Activated T-cell treated with anti-CD3 and anti-CD28 coated beads, Interleukin-2, amount 50 U/mL, for 72 hours (primary cell): ENCODE data around the gene KCNIP4. TPM values are rescaled to one million over a fixed set of nuclear protein-coding genes. Genes with fewer than 3 reads are reported as not detected.

ENCODE experiments used
- ATAC-seq, 2 donors: fragments of 150-1000 bp; cut with Tn5 transposase; replicated peaks in 1 of 2; 2 replicates each; pipeline ENCODE4 v1.10.0; 2021; ENCODE audit warnings: moderate library complexity in 2 of 2, mild to moderate bottlenecking in 1 of 2
- DNase-seq, 2 donors: peaks; one replicate each; pipeline ENCODE4 v3.0.0; 2021 to 2022; ENCODE audit warnings: mixed read lengths in 1 of 2
- H3K27ac Mint-ChIP-seq: one replicate; pipeline ENCODE4 v1.8.0; 2022; ENCODE audit warnings: mild to moderate bottlenecking, moderate library complexity, mixed read lengths
- H3K27me3 Mint-ChIP-seq: one replicate; pipeline ENCODE4 v1.8.0; 2022; ENCODE audit warnings: low read depth, mixed read lengths
- H3K36me3 Mint-ChIP-seq, 2 donors: one replicate each; pipeline ENCODE4 v1.8.0; 2022; ENCODE audit warnings: mixed read lengths in 2 of 2, mild to moderate bottlenecking in 1 of 2; ENCODE audit not compliant: insufficient read depth in 2 of 2
- H3K4me1 Mint-ChIP-seq: one replicate; pipeline ENCODE4 v1.8.0; 2022; ENCODE audit warnings: low read depth, mixed read lengths
- H3K4me3 Mint-ChIP-seq, 2 donors: one replicate each; pipeline ENCODE4 v1.8.0; 2022; ENCODE audit warnings: mild to moderate bottlenecking in 2 of 2, mixed read lengths in 2 of 2, moderate library complexity in 2 of 2
- H3K9me3 Mint-ChIP-seq, 2 donors: one replicate each; pipeline ENCODE4 v1.8.0; 2022; ENCODE audit warnings: mixed read lengths in 2 of 2
- total RNA-seq, 2 donors: library from RNA; stranded (reverse); gene quantifications; one replicate each; pipeline ENCODE4 v1.2.3, GENCODE V29; 2022

KCNIP4 gene
- total RNA-seq, 2 donors from 2014 or later = not detected

DNA sequence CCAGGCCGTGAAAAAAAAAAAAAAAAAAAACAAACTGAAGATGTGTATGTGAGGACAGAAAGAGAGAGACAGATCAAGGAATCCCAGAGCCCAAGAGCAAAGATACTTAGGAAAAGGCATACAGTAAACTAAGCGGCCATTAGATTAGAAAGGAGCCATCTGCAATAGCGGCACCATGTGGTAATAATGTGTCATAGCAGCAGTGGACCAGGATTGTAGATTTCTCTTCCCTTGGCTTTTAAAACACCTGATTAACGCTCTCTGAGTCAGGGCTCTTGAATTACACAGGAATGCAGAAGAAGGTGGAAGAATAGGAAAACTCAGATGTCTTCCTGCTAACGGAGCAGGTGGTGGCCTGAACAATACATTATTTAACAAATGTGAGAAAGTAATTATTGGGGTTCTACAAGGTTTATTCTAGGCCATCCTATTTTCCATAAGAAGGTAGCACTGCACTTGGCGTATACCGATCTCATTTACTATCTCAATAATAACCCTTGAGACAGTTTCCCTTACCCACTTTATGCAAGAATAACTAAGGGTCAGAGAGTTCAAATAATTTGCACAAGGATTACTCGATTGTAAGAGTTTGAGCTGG lies 182.7 kb downstream of the KCNIP4 start:
- DNase-seq = peak; percentile 9 to 13
- Mint-ChIP-seq H3K27ac (no peak overlapping the region), H3K9me3 (no peaks in the 10 kb centered on the region), H3K27me3 (peaks cover 22% of the 10 kb centered on the region), H3K4me1 (no peaks in the 10 kb centered on the region), H3K4me3 (no peak overlapping the region), H3K36me3 (no peaks in the 10 kb centered on the region)
- ATAC-seq = peak in 1 of 2 donors; percentile 47

- ATAC-seq (no peak), DNase-seq (no peak)
- Mint-ChIP-seq H3K36me3 (no peaks in the 10 kb centered on the region), H3K4me1 (no peaks in the 10 kb centered on the region), H3K9me3 (no peaks in the 10 kb centered on the region), H3K4me3 (no peak overlapping the region), H3K27me3 (peaks cover 22% of the 10 kb centered on the region), H3K27ac (no peak overlapping the region)
Observed at GRCh38 chr4:21763855-21764254, 184.7 kb downstream of the KCNIP4 start.

- H3K36me3 Mint-ChIP-seq = no peaks in the 10 kb centered on the region
- no peaks in the 10 kb centered on the region for H3K9me3 Mint-ChIP-seq
- no peak overlapping the region for H3K27ac Mint-ChIP-seq
- H3K4me3 Mint-ChIP-seq = no peak overlapping the region
- no peaks in the 10 kb centered on the region for H3K4me1 Mint-ChIP-seq
- no peaks in the 10 kb centered on the region for H3K27me3 Mint-ChIP-seq
- ATAC-seq (no peak), DNase-seq (no peak)
Observed at GRCh38 chr4:21757248-21757647, 191.3 kb downstream of the KCNIP4 start.

GRCh38 chr4:21753084-21753760 lies 195.3 kb downstream of the KCNIP4 start:
- Mint-ChIP-seq H3K27me3 (no peaks in the 10 kb centered on the region), H3K9me3 (no peaks in the 10 kb centered on the region), H3K27ac (no peak overlapping the region), H3K4me1 (no peaks in the 10 kb centered on the region), H3K36me3 (no peaks in the 10 kb centered on the region), H3K4me3 (no peak overlapping the region)
- no peak for ATAC-seq
- no peak for DNase-seq

GRCh38 chr4:21752616-21753015 lies 196.0 kb downstream of the KCNIP4 start:
- Mint-ChIP-seq H3K4me3 (no peak overlapping the region), H3K27me3 (no peaks in the 10 kb centered on the region), H3K4me1 (no peaks in the 10 kb centered on the region), H3K27ac (no peak overlapping the region), H3K36me3 (no peaks in the 10 kb centered on the region), H3K9me3 (no peaks in the 10 kb centered on the region)
- DNase-seq (no peak), ATAC-seq (no peak)

DNA sequence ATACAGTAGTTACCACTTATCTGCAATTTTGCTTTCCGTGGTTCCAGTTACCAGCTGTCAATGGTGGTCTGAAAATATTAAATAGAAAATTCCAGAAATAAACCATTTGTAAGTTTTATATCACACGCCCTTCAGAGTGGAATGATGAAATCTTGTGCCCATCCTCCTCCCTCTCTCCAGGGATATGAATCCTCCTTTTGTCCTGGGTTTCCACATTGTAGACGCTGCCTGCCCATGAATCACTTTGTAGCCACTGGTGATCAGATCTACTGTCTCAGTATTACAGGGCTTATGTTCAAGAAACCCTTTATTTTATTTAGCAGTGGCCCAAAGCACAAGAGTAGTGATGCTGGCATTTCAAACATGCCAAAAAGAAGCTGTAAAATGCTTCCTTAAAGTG lies 198.6 kb downstream of the KCNIP4 start:
- H3K27ac Mint-ChIP-seq = no peak overlapping the region
- no peak for DNase-seq
- no peak for ATAC-seq
- H3K27me3 Mint-ChIP-seq = no peaks in the 10 kb centered on the region
- no peaks in the 10 kb centered on the region for H3K36me3 Mint-ChIP-seq
- no peak overlapping the region for H3K4me3 Mint-ChIP-seq
- no peaks in the 10 kb centered on the region for H3K4me1 Mint-ChIP-seq
- H3K9me3 Mint-ChIP-seq = peaks cover 0 to 2% of the 10 kb centered on the region in 2 donors

GRCh38 chr4:21749412-21749811 lies 199.2 kb downstream of the KCNIP4 start:
- Mint-ChIP-seq H3K36me3 (no peaks in the 10 kb centered on the region), H3K27me3 (no peaks in the 10 kb centered on the region), H3K4me3 (no peak overlapping the region), H3K27ac (no peak overlapping the region), H3K9me3 (peaks cover 0 to 2% of the 10 kb centered on the region in 2 donors), H3K4me1 (no peaks in the 10 kb centered on the region)
- DNase-seq = no peak
- ATAC-seq = no peak

DNA sequence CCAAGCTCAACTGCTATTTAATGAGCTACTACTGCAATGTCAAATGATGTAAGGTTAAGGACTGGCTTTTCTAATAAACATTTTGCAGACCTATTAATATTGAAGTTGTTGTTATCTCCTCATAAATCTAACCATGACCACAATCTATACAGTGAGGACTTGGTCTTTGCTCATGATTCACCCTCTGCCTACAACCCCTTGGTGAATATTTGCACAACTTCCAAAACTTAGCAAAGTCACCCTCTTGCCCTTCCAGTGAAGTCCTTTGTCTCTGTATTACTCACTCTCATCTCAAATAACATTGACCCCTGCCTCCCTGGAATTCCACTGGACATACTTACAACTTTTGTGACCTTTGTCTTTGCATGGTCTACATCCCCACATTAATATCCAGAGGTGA lies 204.5 kb downstream of the KCNIP4 start:
- Mint-ChIP-seq H3K27me3 (no peaks in the 10 kb centered on the region), H3K4me1 (no peaks in the 10 kb centered on the region), H3K4me3 (no peak overlapping the region), H3K9me3 (peaks cover 0 to 2% of the 10 kb centered on the region in 2 donors), H3K27ac (no peak overlapping the region), H3K36me3 (no peaks in the 10 kb centered on the region)
- no peak for DNase-seq
- ATAC-seq = no peak

DNA sequence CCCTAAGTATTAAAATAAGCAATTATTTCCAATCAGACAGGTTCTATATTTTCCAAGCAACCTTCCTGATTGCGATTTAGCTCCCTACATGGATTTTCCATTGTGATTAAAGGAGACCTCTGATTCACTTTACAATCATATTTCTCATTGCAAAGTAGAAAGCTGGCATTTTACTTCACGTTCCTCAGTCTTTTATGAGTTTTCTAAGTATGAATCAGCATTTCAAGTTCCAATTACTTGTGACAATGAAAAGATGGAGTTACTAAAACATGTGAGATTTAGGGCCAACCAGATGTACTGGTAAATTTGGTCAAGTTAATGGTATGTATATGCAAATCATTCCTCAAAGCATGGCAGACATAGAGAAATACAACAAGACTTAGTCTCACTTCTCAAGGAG lies 206.2 kb downstream of the KCNIP4 start:
- H3K4me1 Mint-ChIP-seq = no peaks in the 10 kb centered on the region
- no peaks in the 10 kb centered on the region for H3K36me3 Mint-ChIP-seq
- ATAC-seq = no peak
- H3K4me3 Mint-ChIP-seq = no peak overlapping the region
- no peak for DNase-seq
- peaks cover 6% of the 10 kb centered on the region for H3K27me3 Mint-ChIP-seq
- peaks cover 0 to 2% of the 10 kb centered on the region in 2 donors for H3K9me3 Mint-ChIP-seq
- no peak overlapping the region for H3K27ac Mint-ChIP-seq

DNA sequence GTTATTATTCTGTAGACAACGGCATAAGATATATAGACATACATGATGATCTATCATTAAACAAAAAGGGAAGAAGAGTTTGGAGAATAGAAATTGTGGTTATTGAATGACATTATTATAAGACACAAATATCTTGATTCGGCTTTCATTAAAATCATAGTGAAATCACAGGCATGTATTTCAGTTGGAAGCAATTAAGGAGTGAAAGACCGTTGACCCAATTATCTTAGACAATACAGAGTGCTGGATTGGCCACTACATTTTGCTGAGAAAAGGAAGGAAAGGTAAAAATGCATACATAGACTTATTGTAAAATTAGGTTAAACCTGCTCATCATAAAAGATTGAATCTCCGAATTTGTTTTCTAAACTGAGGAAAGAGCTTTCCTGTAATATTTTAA lies 209.8 kb downstream of the KCNIP4 start:
- no peaks in the 10 kb centered on the region for H3K9me3 Mint-ChIP-seq
- peaks cover 6% of the 10 kb centered on the region for H3K27me3 Mint-ChIP-seq
- DNase-seq (no peak), ATAC-seq (no peak)
- H3K4me1 Mint-ChIP-seq = no peaks in the 10 kb centered on the region
- H3K36me3 Mint-ChIP-seq = no peaks in the 10 kb centered on the region
- H3K27ac Mint-ChIP-seq = no peak overlapping the region
- H3K4me3 Mint-ChIP-seq = no peak overlapping the region

- no peak overlapping the region for H3K27ac Mint-ChIP-seq
- no peak for ATAC-seq
Observed at GRCh38 chr4:21735866-21736265, 212.7 kb downstream of the KCNIP4 start.

DNA sequence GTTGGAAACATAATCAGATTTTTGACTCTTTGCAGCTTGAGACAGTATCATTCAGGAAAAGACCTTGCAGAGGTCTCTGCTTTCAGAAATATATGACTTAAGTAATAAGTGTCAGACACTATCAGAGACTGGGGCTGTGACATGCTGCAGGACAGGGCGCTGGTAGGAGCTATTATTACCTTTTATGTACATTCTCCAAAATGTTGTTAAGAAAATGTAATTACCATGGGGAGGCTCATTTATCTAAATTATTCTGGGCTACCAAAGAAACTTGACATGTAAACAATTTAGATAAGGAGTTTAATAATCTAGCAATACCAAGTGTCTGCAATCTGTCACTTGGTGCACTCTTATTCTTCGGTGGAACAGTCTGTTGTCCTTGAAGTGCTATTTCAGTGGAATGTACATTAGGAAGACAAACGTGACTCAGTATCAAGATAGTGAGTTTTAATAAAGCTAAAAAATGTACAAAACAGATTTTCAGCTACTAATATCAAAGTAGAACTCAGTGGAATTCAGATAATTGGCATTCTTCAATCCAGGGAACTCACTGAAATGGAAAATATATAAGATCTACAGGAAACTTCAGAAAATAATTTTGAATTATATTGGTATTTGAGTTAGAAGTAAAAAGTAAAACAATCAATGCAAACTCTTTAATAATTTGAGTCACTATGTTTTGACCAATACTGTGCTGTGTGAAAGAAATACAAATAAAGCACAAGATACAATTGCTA lies 214.5 kb downstream of the KCNIP4 start:
- Mint-ChIP-seq H3K27me3 (peaks cover 6% of the 10 kb centered on the region), H3K4me3 (no peak overlapping the region), H3K4me1 (no peaks in the 10 kb centered on the region), H3K9me3 (no peaks in the 10 kb centered on the region), H3K27ac (no peak overlapping the region), H3K36me3 (no peaks in the 10 kb centered on the region)
- no peak for ATAC-seq
- DNase-seq = no peak

More at GRCh38 chr4:21735866-21736265, 212.7 kb downstream of the KCNIP4 start:
- no peaks in the 10 kb centered on the region for H3K36me3 Mint-ChIP-seq
- DNase-seq = no peak
- no peaks in the 10 kb centered on the region for H3K4me1 Mint-ChIP-seq
- no peak overlapping the region for H3K4me3 Mint-ChIP-seq
- H3K9me3 Mint-ChIP-seq = no peaks in the 10 kb centered on the region
- peaks cover 6% of the 10 kb centered on the region for H3K27me3 Mint-ChIP-seq

GRCh38 chr4:21728304-21728703 lies 220.3 kb downstream of the KCNIP4 start:
- no peaks in the 10 kb centered on the region for H3K27me3 Mint-ChIP-seq

More at GRCh38 chr4:21728304-21728703, 220.3 kb downstream of the KCNIP4 start:
- Mint-ChIP-seq H3K4me3 (no peak overlapping the region), H3K9me3 (peaks cover 2% of the 10 kb centered on the region in 2 donors), H3K27ac (no peak overlapping the region), H3K36me3 (no peaks in the 10 kb centered on the region), H3K4me1 (no peaks in the 10 kb centered on the region)
- ATAC-seq (no peak), DNase-seq (no peak)
